Measurements from ENCODE around the gene ABHD17A.
A peak's percentile ranks its signal among the peaks of the same experiment; 100 is the strongest.

The ABHD17A gene

DNA sequence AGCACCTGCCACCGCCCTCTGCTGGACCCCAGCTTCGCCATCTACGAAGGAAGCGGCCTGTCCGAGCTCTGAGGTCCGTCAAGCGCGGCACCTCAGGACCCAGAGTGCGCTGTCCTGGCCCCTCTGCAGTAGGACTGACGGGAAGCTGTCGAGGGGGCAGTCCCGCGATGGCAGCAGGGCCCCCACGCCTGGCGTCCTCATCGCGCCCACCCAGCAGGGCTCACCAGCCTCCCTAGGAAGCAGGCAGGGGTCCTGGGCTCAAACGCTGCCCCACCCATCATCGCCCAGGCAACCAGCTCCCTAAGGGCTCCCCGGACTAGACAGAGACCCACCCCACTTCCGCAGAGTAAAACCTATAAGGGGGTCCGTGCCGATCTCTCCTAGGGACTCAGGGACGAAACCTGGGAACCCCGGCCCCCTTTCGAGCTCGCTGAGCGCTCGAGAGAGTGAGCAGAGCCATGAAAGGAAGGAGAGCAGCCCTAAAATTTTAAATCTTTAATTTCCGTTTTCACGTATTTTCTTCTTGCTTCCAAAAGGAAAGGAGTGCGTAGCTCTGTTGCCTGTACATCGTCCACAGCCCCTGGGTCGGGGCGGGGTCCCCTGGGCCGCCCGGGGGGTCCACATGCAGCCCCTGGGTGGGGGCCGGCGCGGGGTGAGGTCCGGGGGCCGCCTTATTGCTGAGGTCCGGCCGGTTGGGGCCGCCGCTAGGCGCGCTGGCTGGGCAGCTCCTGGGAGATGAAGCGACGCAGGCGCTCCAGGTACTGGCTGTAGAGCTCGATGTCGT is 8.6 kb downstream of the ABHD17A start:
- TF ChIP-seq, protein P1, sequence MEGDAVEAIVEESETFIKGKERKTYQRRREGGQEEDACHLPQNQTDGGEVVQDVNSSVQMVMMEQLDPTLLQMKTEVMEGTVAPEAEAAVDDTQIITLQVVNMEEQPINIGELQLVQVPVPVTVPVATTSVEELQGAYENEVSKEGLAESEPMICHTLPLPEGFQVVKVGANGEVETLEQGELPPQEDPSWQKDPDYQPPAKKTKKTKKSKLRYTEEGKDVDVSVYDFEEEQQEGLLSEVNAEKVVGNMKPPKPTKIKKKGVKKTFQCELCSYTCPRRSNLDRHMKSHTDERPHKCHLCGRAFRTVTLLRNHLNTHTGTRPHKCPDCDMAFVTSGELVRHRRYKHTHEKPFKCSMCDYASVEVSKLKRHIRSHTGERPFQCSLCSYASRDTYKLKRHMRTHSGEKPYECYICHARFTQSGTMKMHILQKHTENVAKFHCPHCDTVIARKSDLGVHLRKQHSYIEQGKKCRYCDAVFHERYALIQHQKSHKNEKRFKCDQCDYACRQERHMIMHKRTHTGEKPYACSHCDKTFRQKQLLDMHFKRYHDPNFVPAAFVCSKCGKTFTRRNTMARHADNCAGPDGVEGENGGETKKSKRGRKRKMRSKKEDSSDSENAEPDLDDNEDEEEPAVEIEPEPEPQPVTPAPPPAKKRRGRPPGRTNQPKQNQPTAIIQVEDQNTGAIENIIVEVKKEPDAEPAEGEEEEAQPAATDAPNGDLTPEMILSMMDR (conservative IDR thresholded peaks at IDR 0.05), result peak; percentile 28; the same call in 1 of the 2 replicates
- H3K27ac ChIP-seq, result peak overlapping the region; percentile 98

DNA sequence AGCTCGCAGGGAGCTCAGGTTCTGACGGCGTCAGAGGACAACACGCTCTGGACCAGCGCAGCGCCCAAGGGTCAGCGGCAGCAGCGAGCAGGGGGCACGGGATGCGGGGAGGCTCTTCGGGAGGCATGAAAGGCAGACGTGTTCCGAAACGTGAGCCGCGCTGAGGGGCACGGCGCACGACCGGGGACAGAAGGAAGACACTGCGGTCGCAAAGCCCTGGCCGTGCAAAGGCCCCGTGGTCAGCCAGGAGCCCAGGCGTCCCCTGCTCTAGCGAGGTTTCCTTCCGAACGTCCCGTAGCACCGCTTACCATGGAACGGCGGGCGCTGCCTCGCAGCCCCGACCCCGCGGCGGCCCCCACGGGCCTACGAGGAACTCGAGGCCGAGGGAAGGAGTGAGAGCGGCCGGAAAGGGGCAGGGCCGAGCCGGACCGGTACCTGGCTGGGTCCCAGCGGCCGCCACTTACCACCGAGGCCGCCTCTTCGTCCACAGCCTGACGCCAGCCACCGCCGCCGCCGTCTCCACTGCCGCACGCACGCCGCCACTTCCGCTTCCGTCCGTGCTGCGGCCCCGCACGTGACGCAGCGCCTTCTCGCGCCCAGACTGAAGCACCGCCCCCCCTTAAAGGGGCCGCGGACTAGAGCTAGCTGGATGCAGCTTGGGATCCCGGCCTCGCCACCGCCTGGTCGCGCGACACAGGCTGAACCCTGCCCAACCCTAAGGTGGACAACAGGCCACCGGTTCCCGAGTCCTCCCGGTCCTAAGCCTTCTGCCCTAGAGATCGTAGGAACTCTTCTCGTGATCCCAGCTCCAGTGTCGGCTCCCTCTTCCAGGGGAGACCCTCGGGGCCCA is 9.4 kb downstream of the ABHD17A start:
- H3K27ac ChIP-seq, result peak overlapping the region; percentile 98
- TF ChIP-seq, protein P1 (conservative IDR thresholded peaks at IDR 0.05), result no peak; the same call in 1 of the 2 replicates

DNA sequence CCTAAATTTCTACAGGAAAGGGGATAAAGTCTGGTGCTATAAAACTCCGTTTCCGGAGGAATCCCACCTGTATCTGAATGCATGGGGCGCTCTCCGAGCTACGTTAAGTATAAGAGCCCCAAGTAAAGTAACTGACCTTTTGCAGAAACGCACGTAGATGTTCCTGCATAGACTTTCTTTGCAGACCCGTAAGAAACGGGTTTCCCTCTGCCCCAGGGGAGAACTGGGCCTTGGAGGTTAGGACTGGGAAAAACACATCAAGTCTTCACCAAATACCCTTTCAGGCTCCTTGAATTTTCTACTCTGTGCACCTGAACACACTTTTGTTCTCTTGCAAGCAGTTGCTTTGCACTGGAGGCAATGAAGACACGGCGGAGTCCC is 10.0 kb downstream of the ABHD17A start:
- H3K27ac ChIP-seq, result peak overlapping the region; percentile 98

DNA sequence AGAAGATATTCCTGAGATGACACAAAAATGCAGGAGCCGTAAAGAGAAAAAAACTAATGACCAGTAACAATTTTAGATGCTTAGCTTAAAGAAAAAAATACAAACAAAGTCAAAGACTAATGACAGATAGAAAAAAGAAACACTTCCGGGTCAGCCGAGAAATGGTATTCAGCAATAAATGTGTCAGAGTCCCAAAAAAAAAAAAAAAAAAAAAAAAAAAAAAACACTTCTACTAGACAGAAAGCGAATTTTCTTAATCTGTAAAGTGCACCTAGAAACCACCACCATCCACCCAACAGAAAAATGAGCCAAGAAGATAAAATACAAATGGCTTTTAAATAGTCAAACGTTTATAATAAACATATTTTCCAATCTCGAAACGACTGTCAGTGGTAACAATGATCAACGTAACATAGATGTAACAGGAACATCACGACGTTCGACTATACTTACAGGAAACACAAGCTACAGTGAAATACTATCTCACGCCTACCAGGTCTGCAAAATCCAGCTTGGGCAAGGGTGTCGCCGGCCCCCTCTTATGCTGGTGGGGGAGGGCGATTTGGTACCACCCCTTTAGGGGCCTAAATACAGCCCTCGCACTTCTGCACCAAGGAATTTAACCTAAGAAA is 10.6 kb downstream of the ABHD17A start:
- H3K27ac ChIP-seq, result peak overlapping the region; percentile 98
- TF ChIP-seq, protein P1 (conservative IDR thresholded peaks at IDR 0.05), result no peak

DNA sequence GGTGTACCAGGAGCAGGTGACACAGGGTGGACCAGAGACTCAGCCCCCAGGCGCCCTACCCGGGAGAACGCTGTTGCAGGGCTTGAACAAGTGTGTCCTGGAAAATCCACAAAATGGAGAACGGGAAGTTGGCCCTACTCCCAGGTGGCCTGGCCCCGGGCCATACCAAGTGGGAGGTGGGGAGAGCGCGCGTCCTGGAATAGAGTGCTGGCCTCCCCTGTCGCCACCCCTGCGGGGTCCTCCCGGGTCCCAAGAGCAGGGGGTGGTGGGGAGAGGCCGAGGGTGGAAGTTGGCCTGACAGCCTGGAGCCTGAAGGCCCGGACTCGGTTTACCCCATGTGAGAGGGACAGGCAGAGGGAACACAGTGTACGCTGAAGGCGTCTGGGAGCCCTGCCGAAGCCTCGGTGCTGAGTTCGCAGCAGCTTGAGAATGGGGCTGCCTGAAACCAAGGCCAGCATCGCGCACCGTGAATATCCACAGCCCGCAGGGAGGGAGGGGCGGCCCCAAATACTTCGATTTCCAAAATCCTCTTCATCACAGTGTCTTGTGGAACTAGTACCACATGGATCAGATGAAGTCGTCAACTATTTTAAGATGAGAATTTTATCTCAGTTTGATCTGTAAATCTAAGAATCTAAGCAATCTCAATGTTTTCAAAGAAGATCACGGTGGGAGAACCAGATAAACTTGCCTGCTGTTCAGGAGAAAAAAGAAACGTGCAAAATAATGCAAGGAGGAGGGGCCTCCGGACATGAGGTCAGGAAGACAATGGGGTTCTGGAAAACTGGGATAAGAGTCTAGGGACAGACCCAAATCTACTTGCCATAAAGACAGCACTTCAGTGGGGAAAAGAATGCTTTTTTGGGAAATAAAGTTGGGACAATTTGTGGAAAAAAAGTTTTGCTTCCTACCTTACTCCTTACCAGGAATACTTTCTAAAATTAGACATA is 11.5 kb downstream of the ABHD17A start:
- H3K27ac ChIP-seq, result peak overlapping the region; percentile 98
- TF ChIP-seq, protein P1 (conservative IDR thresholded peaks at IDR 0.05), result no peak

DNA sequence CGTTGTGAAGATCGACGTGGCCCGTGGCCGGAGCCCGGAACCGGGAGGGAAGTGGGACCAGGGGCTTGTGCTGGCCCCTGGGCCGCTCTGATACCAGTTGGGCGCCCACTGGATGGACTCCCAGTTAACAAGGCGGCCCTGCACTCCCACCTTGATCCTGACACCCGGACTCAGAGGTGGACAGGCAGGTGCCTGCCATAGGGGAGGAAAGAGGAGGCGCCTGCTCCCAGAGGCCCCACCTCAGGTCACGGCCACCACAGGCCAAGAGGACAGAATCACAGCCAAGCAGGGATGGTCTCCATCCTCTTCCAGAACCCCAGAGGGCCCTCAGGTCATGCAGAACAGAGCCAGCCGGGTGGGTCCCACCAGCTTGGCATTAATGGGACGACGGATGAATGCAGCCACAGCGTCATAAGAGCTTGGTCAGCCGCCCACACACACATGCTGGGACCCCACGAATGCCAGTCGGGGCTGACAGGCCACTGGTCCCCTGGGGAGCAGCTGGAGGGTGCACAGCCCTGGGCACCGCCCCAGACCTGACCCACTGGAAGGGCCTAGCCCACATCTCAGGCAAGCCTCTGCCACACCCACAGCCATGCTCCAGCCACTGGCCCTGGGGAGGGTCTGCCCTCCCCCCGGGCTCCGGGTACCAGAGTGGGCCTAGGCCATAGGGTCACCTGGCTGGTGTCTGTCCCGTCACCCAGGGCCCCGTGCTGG is 12.3 kb downstream of the ABHD17A start:
- H3K27ac ChIP-seq, result peak overlapping the region; percentile 98

More for the DNA sequence above, 12.3 kb downstream of the ABHD17A start:
- TF ChIP-seq, protein P1 (conservative IDR thresholded peaks at IDR 0.05), result no peak
